PC-9 (cell line): Measurements from ENCODE around the gene MAN2C1. TPM values are rescaled to one million over a fixed set of nuclear protein-coding genes. Genes with fewer than 3 reads are reported as not detected.
"Not testable (repeated sequence)": the region's sequence is repeated elsewhere in the genome, so short reads cannot be mapped to it uniquely, and the experiment has no call there.

Experiments used
- BruUV-seq: library from RNA; stranded (reverse); fragments of 400-500 nt; replicated peaks from 2 replicates; lab custom pipeline; 2021; lab: Mats Ljungman, UMichigan
- CTCF ChIA-PET: fragments of 300-600 bp; sonication (Branson Sonifier 250); formaldehyde crosslinking; loops from one replicate; lab custom pipeline; 2022; ENCODE audit warnings: antibody characterized with exemption; lab: Charles Lee
- POLR2A ChIA-PET: fragments of 300-600 bp; sonication (Branson Sonifier 250); formaldehyde crosslinking; loops from one replicate; lab custom pipeline; 2022; ENCODE audit warnings: antibody characterized with exemption; ENCODE audit not compliant: unreplicated experiment; lab: Charles Lee
- DNase-seq, 2 experiments: peaks; one replicate each; pipeline versions ENCODE4 v3.0.0 to v3.0.0-alpha.2; 2015 to 2022; ENCODE audit warnings: mixed read lengths in 1 of 2
- H2AFZ ChIP-seq: fragments of 200-600 bp; sonication (generic); 2 replicates; pipeline ENCODE4 v1.8.1; 2017; ENCODE audit warnings: antibody characterized with exemption
- H3F3A ChIP-seq: fragments of 200-600 bp; sonication (generic); 2 replicates; pipeline ENCODE4 v1.8.1; 2017; ENCODE audit warnings: antibody characterized with exemption, mild to moderate bottlenecking, low read depth; ENCODE audit not compliant: insufficient read depth
- H3K27ac ChIP-seq: fragments of 200-600 bp; sonication (generic); 2 replicates; pipeline ENCODE4 v1.6.1; 2016; ENCODE audit warnings: mixed run types
- H3K27me3 ChIP-seq: fragments of 200-600 bp; sonication (generic); 2 replicates; pipeline ENCODE4 v1.6.1; 2016; ENCODE audit warnings: low read depth, mixed run types; ENCODE audit not compliant: insufficient read depth
- H3K36me3 ChIP-seq: fragments of 200-600 bp; sonication (generic); 2 replicates; pipeline ENCODE4 v1.6.1; 2016; ENCODE audit warnings: low read depth, mixed run types
- H3K4me1 ChIP-seq: fragments of 200-600 bp; sonication (generic); replicated peaks from 2 replicates; pipeline ENCODE4 v1.6.1; 2016; ENCODE audit warnings: mixed run types; ENCODE audit not compliant: insufficient read depth
- H3K4me2 ChIP-seq: fragments of 200-600 bp; sonication (generic); 2 replicates; pipeline ENCODE4 v1.6.1; 2017; ENCODE audit warnings: mixed run types
- H3K4me3 ChIP-seq: fragments of 200-600 bp; sonication (generic); 2 replicates; pipeline ENCODE4 v1.6.1; 2016; ENCODE audit warnings: mixed run types
- H3K79me2 ChIP-seq: fragments of 200-600 bp; sonication (generic); 2 replicates; pipeline ENCODE4 v1.6.1; 2017; ENCODE audit warnings: low read depth, mixed run types
- H3K9me2 ChIP-seq: fragments of 200-600 bp; sonication (generic); 2 replicates; pipeline ENCODE4 v1.8.1; 2017; ENCODE audit warnings: mild to moderate bottlenecking; ENCODE audit not compliant: insufficient read depth
- H3K9me3 ChIP-seq: fragments of 200-600 bp; sonication (generic); 2 replicates; pipeline ENCODE4 v1.8.1; 2016; ENCODE audit warnings: low read depth; ENCODE audit not compliant: insufficient read depth
- H4K20me1 ChIP-seq: fragments of 200-600 bp; sonication (generic); 2 replicates; pipeline ENCODE4 v1.8.1; 2017; ENCODE audit not compliant: insufficient read depth
- EZH2 ChIP-seq: fragments of 200-600 bp; sonication (generic); IDR thresholded peaks from 2 replicates; pipeline ENCODE4 v1.8.0; 2017; ENCODE audit warnings: antibody characterized with exemption, low read depth
- intact Hi-C: fragments of 100-400 bp; cut with micrococcal nuclease; formaldehyde crosslinking; loops from one replicate; pipeline ENCODE4 v1.10.0; 2022; ENCODE audit not compliant: unreplicated experiment
- total RNA-seq: library from RNA; stranded (reverse); gene quantifications from 2 replicates; pipeline ENCODE4 v1.2.3, GENCODE V29; 2021
- TF ChIP-seq, protein P1 (sequence below): fragments of 200-600 bp; sonication (generic); conservative IDR thresholded peaks from 2 replicates; pipeline ENCODE4 v1.6.1; 2017; ENCODE audit warnings: mixed run types, antibody characterized with exemption, mild to moderate bottlenecking, moderate library complexity

The MAN2C1 gene
- total RNA-seq, 1 experiment from 2014 or later = 94.3 TPM

GRCh38 chr15:75350601-75351361 lies 17.6 kb downstream of the MAN2C1 start:
- Histone ChIP-seq H3K27ac (no peak overlapping the region), H4K20me1 (no peaks in the 10 kb centered on the region), H3K4me3 (no peak overlapping the region), H3K79me2 (no peaks in the 10 kb centered on the region), H3K9me2 (no peaks in the 10 kb centered on the region), H3F3A (no peaks in the 10 kb centered on the region), H3K4me1 (no peaks in the 10 kb centered on the region), H3K9me3 (no peaks in the 10 kb centered on the region), H2AFZ (no peak overlapping the region), H3K27me3 (no peaks in the 10 kb centered on the region), H3K4me2 (no peak overlapping the region), H3K36me3 (no peaks in the 10 kb centered on the region)
- intact Hi-C loops = no loop called here
- CTCF ChIA-PET = no interaction called here
- no peak for DNase-seq
- POLR2A ChIA-PET = no interaction called here
- TF ChIP-seq EZH2 = no peak
- TF ChIP-seq, protein P1, sequence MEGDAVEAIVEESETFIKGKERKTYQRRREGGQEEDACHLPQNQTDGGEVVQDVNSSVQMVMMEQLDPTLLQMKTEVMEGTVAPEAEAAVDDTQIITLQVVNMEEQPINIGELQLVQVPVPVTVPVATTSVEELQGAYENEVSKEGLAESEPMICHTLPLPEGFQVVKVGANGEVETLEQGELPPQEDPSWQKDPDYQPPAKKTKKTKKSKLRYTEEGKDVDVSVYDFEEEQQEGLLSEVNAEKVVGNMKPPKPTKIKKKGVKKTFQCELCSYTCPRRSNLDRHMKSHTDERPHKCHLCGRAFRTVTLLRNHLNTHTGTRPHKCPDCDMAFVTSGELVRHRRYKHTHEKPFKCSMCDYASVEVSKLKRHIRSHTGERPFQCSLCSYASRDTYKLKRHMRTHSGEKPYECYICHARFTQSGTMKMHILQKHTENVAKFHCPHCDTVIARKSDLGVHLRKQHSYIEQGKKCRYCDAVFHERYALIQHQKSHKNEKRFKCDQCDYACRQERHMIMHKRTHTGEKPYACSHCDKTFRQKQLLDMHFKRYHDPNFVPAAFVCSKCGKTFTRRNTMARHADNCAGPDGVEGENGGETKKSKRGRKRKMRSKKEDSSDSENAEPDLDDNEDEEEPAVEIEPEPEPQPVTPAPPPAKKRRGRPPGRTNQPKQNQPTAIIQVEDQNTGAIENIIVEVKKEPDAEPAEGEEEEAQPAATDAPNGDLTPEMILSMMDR = no peak
- no TSS peak for BruUV-seq

GRCh38 chr15:75349851-75350588 lies 18.4 kb downstream of the MAN2C1 start:
- DNase-seq = no peak
- Histone ChIP-seq H4K20me1 (no peaks in the 10 kb centered on the region), H3K27me3 (no peaks in the 10 kb centered on the region), H3F3A (no peaks in the 10 kb centered on the region), H3K27ac (no peak overlapping the region), H3K9me3 (no peaks in the 10 kb centered on the region), H3K4me2 (no peak overlapping the region), H3K36me3 (no peaks in the 10 kb centered on the region), H3K79me2 (no peaks in the 10 kb centered on the region), H3K4me3 (no peak overlapping the region), H3K4me1 (no peaks in the 10 kb centered on the region), H3K9me2 (no peaks in the 10 kb centered on the region), H2AFZ (no peak overlapping the region)
- CTCF ChIA-PET = no interaction called here
- POLR2A ChIA-PET = no interaction called here
- no TSS peak for BruUV-seq
- TF ChIP-seq, protein P1 = no peak
- no peak for TF ChIP-seq EZH2
- intact Hi-C loops = no loop called here

DNA sequence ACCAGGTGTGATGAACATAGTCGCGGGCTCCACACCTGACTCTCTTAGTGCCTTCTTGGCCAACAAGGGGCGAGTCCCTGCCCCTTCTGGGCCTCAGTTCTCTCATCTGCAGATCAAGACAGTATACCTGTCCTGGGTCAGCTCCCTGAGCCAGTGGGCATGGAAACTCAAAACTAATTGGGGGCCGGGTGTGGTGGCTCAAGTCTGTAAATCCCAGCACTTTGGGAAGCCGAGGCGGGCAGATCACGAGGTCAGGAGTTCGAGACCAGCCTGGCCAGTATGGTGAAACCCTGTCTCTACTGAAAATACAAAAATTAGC lies 19.1 kb downstream of the MAN2C1 start:
- H3K9me2 ChIP-seq, H3F3A ChIP-seq, H3K36me3 ChIP-seq, H3K4me2 ChIP-seq, H4K20me1 ChIP-seq, POLR2A ChIA-PET, H3K4me3 ChIP-seq, H3K27me3 ChIP-seq, H2AFZ ChIP-seq, DNase-seq, CTCF ChIA-PET, H3K4me1 ChIP-seq, H3K79me2 ChIP-seq, BruUV-seq, intact Hi-C loops, H3K27ac ChIP-seq, H3K9me3 ChIP-seq: not testable (repeated sequence)
